ENCODE results near the gene EPB41L2. TPM values are rescaled to one million over a fixed set of nuclear protein-coding genes. Genes with fewer than 3 reads are reported as not detected.
A peak's percentile ranks its signal among the peaks of the same experiment; 100 is the strongest.

EPB41L2 gene
- total and polyA plus RNA-seq, 2 experiments from 2014 or later = 23.2 to 31.3 TPM

DNA sequence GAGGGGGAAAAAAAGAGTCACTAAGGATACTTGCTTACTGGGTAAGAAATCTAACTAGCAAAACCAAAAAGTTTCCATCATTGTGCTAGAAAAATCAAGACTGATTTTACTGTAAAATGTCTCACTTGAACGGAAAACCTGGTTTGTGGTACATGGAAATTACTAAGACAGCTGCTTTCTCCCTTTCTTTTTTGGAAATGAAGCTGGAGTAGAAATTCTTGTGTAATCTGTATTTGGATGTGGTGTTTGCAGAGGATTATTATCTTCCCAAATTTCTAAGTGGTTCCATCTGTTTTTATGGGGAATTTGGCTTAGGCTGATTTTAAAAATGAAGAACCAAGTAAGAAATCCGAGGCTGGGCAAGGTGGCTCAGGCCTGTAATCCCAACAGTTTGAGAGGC lies 20.4 kb downstream of the EPB41L2 start:
- H3K9me3 ChIP-seq (ENCODE audit: low read depth) = no peaks in the 10 kb centered on the region
- H3F3A ChIP-seq (ENCODE audit: insufficient read depth) = peaks cover 37% of the 10 kb centered on the region
- peaks cover 86% of the 10 kb centered on the region for H3K79me2 ChIP-seq (ENCODE audit: insufficient read depth)
- H3K9me2 ChIP-seq (ENCODE audit: insufficient read depth) = no peaks in the 10 kb centered on the region
- TF ChIP-seq EZH2phosphoT487 (IDR thresholded peaks at IDR 0.05; ENCODE audit: insufficient read depth, low read depth) = no peak
- no peak for TF ChIP-seq EZH2 (IDR thresholded peaks at IDR 0.05; ENCODE audit: insufficient read depth, poor library complexity, severe bottlenecking)
- H2AFZ ChIP-seq = peak overlapping the region; percentile 15; the same call in 1 of the 2 replicates
- H3K4me2 ChIP-seq (ENCODE audit: unreplicated experiment) = peak overlapping the region; percentile 51
- H3K27ac ChIP-seq = peak overlapping the region; percentile 12
- H3K4me3 ChIP-seq = no peak overlapping the region
- H3K27me3 ChIP-seq (replicated peaks; ENCODE audit: insufficient read depth) = no peaks in the 10 kb centered on the region
- peaks cover 43% of the 10 kb centered on the region for H3K4me1 ChIP-seq (ENCODE audit: insufficient read depth)
- DNase-seq = peak; percentile 48
- no peak overlapping the region for H3K9ac ChIP-seq
- H3K36me3 ChIP-seq (ENCODE audit: low read depth) = no peaks in the 10 kb centered on the region
- in situ Hi-C loops (cut with MboI) = no loop called here
- H4K20me1 ChIP-seq (ENCODE audit: insufficient read depth) = no peaks in the 10 kb centered on the region
- 9 to 12% methylated on average over 2 of the region's 2 CpGs for WGBS, 2 experiments (ENCODE audit: low coverage in 1 of 2, low lambda C conversion rate in 2 of 2, missing lambda C conversion rate in 2 of 2)

DNA sequence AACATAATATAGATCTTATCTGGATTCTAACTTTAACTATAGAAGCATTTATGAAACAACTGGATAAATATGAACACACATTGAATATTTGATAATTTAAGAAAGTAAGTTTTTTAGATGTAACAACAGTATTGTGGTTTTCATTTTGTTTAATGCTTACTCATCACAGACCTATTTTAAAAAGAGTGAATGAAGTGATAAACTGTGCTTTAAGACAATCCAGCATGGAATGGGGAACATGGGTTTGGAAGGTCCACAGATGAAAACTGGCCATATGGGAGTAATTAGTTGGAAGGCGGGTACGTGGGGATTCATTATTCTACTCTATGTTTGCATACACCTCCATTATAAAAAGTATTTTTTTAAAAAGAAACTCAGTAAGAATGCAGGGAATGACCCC lies 21.2 kb downstream of the EPB41L2 start:
- no peaks in the 10 kb centered on the region for H3K27me3 ChIP-seq (replicated peaks; ENCODE audit: insufficient read depth)
- DNase-seq = peak; percentile 44
- peak overlapping the region; percentile 51 for H3K4me2 ChIP-seq (ENCODE audit: unreplicated experiment)
- in situ Hi-C loops (cut with MboI) = no loop called here
- H3K9me2 ChIP-seq (ENCODE audit: insufficient read depth) = no peaks in the 10 kb centered on the region
- peaks cover 37% of the 10 kb centered on the region for H3F3A ChIP-seq (ENCODE audit: insufficient read depth)
- peaks cover 48% of the 10 kb centered on the region for H3K4me1 ChIP-seq (ENCODE audit: insufficient read depth)
- peaks cover 80% of the 10 kb centered on the region for H3K79me2 ChIP-seq (ENCODE audit: insufficient read depth)
- H3K36me3 ChIP-seq (ENCODE audit: low read depth) = no peaks in the 10 kb centered on the region
- H2AFZ ChIP-seq = no peak overlapping the region
- no peak overlapping the region for H3K9ac ChIP-seq
- TF ChIP-seq EZH2 (IDR thresholded peaks at IDR 0.05; ENCODE audit: insufficient read depth, poor library complexity, severe bottlenecking) = no peak
- 0 out of 2 replicates have a peak overlapping the region, but pooled peaks have one; percentile 6 for H3K4me3 ChIP-seq
- 8 to 9% methylated on average over 2 of the region's 2 CpGs for WGBS, 2 experiments (ENCODE audit: low coverage in 1 of 2, low lambda C conversion rate in 2 of 2, missing lambda C conversion rate in 2 of 2)
- H3K27ac ChIP-seq = 0 out of 2 replicates have a peak overlapping the region, but pooled peaks have one; percentile 12
- H3K9me3 ChIP-seq (ENCODE audit: low read depth) = no peaks in the 10 kb centered on the region
- no peaks in the 10 kb centered on the region for H4K20me1 ChIP-seq (ENCODE audit: insufficient read depth)

- Histone ChIP-seq H4K20me1 (ENCODE audit: insufficient read depth) (no peaks in the 10 kb centered on the region), H3K9me3 (ENCODE audit: low read depth) (no peaks in the 10 kb centered on the region), H3K27me3 (replicated peaks; ENCODE audit: insufficient read depth) (no peaks in the 10 kb centered on the region), H3K27ac (no peak overlapping the region), H3K79me2 (ENCODE audit: insufficient read depth) (peaks cover 75% of the 10 kb centered on the region), H3K4me3 (no peak overlapping the region), H3K4me2 (ENCODE audit: unreplicated experiment) (peak overlapping the region; percentile 9), H2AFZ (no peak overlapping the region), H3K4me1 (ENCODE audit: insufficient read depth) (peaks cover 50% of the 10 kb centered on the region), H3K36me3 (ENCODE audit: low read depth) (no peaks in the 10 kb centered on the region), H3F3A (ENCODE audit: insufficient read depth) (peaks cover 37% of the 10 kb centered on the region), H3K9me2 (ENCODE audit: insufficient read depth) (no peaks in the 10 kb centered on the region), H3K9ac (no peak overlapping the region)
- DNase-seq = no peak
- no peak for TF ChIP-seq EZH2phosphoT487 (IDR thresholded peaks at IDR 0.05; ENCODE audit: insufficient read depth, low read depth)
- TF ChIP-seq EZH2 (IDR thresholded peaks at IDR 0.05; ENCODE audit: insufficient read depth, poor library complexity, severe bottlenecking) = no peak
- in situ Hi-C loops (cut with MboI) = no loop called here
- 68 to 74% methylated on average over 4 of the region's 4 CpGs for WGBS, 2 experiments (ENCODE audit: low coverage in 1 of 2, low lambda C conversion rate in 2 of 2, missing lambda C conversion rate in 2 of 2)
Measured at GRCh38 chr6:131040866-131041265, 22.2 kb downstream of the EPB41L2 start.

DNA sequence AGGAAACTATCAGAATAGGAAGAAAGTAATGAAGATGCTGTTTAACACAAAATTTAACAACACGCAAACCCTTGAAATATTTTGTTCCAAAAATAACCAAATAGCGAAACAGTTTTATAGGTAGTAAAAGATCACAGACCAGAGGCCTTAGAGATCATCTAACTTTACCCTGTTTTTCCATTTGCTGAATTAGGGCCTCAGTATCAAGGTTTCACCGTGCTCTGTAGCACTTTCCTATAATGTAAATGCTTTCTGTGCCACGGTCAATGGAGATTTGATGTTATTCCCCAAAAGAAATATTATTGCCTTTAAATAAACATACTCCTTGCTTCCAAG lies 23.7 kb downstream of the EPB41L2 start:
- Histone ChIP-seq H3K4me1 (ENCODE audit: insufficient read depth) (peaks cover 50% of the 10 kb centered on the region), H3K36me3 (ENCODE audit: low read depth) (no peaks in the 10 kb centered on the region), H3K4me2 (ENCODE audit: unreplicated experiment) (peak overlapping the region; percentile 66), H2AFZ (peak overlapping the region; percentile 12; the same call in 1 of the 2 replicates), H3K9me3 (ENCODE audit: low read depth) (no peaks in the 10 kb centered on the region), H3K79me2 (ENCODE audit: insufficient read depth) (peaks cover 75% of the 10 kb centered on the region), H3K9me2 (ENCODE audit: insufficient read depth) (no peaks in the 10 kb centered on the region), H3K27me3 (replicated peaks; ENCODE audit: insufficient read depth) (no peaks in the 10 kb centered on the region), H3K4me3 (no peak overlapping the region), H3K9ac (no peak overlapping the region), H3K27ac (peak overlapping the region; percentile 37), H4K20me1 (ENCODE audit: insufficient read depth) (no peaks in the 10 kb centered on the region), H3F3A (ENCODE audit: insufficient read depth) (peaks cover 37% of the 10 kb centered on the region)
- no peak for TF ChIP-seq EZH2phosphoT487 (IDR thresholded peaks at IDR 0.05; ENCODE audit: insufficient read depth, low read depth)
- TF ChIP-seq EZH2 (IDR thresholded peaks at IDR 0.05; ENCODE audit: insufficient read depth, poor library complexity, severe bottlenecking) = no peak
- no peak for DNase-seq
- in situ Hi-C loops (cut with MboI) = no loop called here
- WGBS, 2 experiments (ENCODE audit: low coverage in 1 of 2, low lambda C conversion rate in 2 of 2, missing lambda C conversion rate in 2 of 2) = 95% methylated on average over 4 of the region's 4 CpGs
